ENCODE results near the gene ARHGAP36. TPM values are rescaled to one million over a fixed set of nuclear protein-coding genes. Genes with fewer than 3 reads are reported as not detected.

ARHGAP36 gene
- polyA plus RNA-seq (4.9 and 6.7 TPM in 2 replicates), polyA minus RNA-seq (6.3 and 7.1 TPM in 2 replicates)

GRCh38 chrX:131058136-131058868 is at the start of gene ARHGAP36:
Gene ARHGAP36, plus strand, starts transcription at chrX:131058346. Its CDS starts 23,320 bp downstream, at chrX:131081666.
- Histone ChIP-seq H3K4me3 (ENCODE audit: low read length) (peak within 1 kb of the TSS; percentile 42), H3K9ac (ENCODE audit: low read length) (no peak within 1 kb of the TSS), H3K36me3 (ENCODE audit: insufficient read depth, low read length) (no peaks in the 10 kb centered on the region), H3K4me2 (ENCODE audit: low read length) (no peak within 1 kb of the TSS), H2AFZ (ENCODE audit: low read depth, low read length) (no peak within 1 kb of the TSS), H3K27me3 (ENCODE audit: insufficient read depth, low read depth, low read length) (no peaks in the 10 kb centered on the region), H4K20me1 (ENCODE audit: insufficient read depth) (no peaks in the 10 kb centered on the region), H3K9me3 (ENCODE audit: low read length) (no peaks in the 10 kb centered on the region), H3F3A (ENCODE audit: insufficient read depth, low read length, poor library complexity, severe bottlenecking) (no peaks in the 10 kb centered on the region), H3K27ac (ENCODE audit: low read length) (no peak within 1 kb of the TSS), H3K9me2 (ENCODE audit: insufficient read depth, low read length) (no peaks in the 10 kb centered on the region), H3K79me2 (replicated peaks; ENCODE audit: insufficient read depth, low read length) (no peaks in the 10 kb centered on the region)
- TF ChIP-seq EZH2 (IDR thresholded peaks at IDR 0.05; ENCODE audit: borderline replicate concordance, insufficient read depth, low read length, poor library complexity, severe bottlenecking) (no peak), POLR2AphosphoS5 (IDR thresholded peaks at IDR 0.05) (no peak), REST (IDR thresholded peaks at IDR 0.05; ENCODE audit: borderline replicate concordance) (no peak), SMC3 (conservative IDR thresholded peaks at IDR 0.05; ENCODE audit: poor library complexity) (no peak), EP300 (conservative IDR thresholded peaks at IDR 0.05; ENCODE audit: poor library complexity, severe bottlenecking) (no peak), RAD21 (conservative IDR thresholded peaks at IDR 0.05) (no peak), MXI1 (conservative IDR thresholded peaks at IDR 0.05; ENCODE audit: poor library complexity, severe bottlenecking) (no peak), TAF1 (IDR thresholded peaks at IDR 0.05; ENCODE audit: low read depth) (no peak), CTCF (IDR thresholded peaks at IDR 0.05; ENCODE audit: poor library complexity, severe bottlenecking) (no peak)

GRCh38 chrX:131010186-131010585 is 48.0 kb upstream of the ARHGAP36 start:
- no peaks in the 10 kb centered on the region for H3K9me2 ChIP-seq (ENCODE audit: insufficient read depth, low read length)
- no peak overlapping the region for H3K27ac ChIP-seq (ENCODE audit: low read length)
- no peaks in the 10 kb centered on the region for H3K9me3 ChIP-seq (ENCODE audit: low read length)
- H3K4me2 ChIP-seq (ENCODE audit: low read length) = no peak overlapping the region
- H3K9ac ChIP-seq (ENCODE audit: low read length) = no peak overlapping the region
- no peaks in the 10 kb centered on the region for H4K20me1 ChIP-seq (ENCODE audit: insufficient read depth)
- no peaks in the 10 kb centered on the region for H3K36me3 ChIP-seq (ENCODE audit: insufficient read depth, low read length)
- H3F3A ChIP-seq (ENCODE audit: insufficient read depth, low read length, poor library complexity, severe bottlenecking) = no peaks in the 10 kb centered on the region
- no peaks in the 10 kb centered on the region for H3K79me2 ChIP-seq (replicated peaks; ENCODE audit: insufficient read depth, low read length)
- TF ChIP-seq CTCF (IDR thresholded peaks at IDR 0.05; ENCODE audit: poor library complexity, severe bottlenecking) (no peak), SMC3 (conservative IDR thresholded peaks at IDR 0.05; ENCODE audit: poor library complexity) (no peak), EZH2 (IDR thresholded peaks at IDR 0.05; ENCODE audit: borderline replicate concordance, insufficient read depth, low read length, poor library complexity, severe bottlenecking) (no peak), MXI1 (conservative IDR thresholded peaks at IDR 0.05; ENCODE audit: poor library complexity, severe bottlenecking) (no peak), EP300 (conservative IDR thresholded peaks at IDR 0.05; ENCODE audit: poor library complexity, severe bottlenecking) (no peak), RAD21 (conservative IDR thresholded peaks at IDR 0.05) (no peak), POLR2AphosphoS5 (IDR thresholded peaks at IDR 0.05) (no peak), TAF1 (IDR thresholded peaks at IDR 0.05; ENCODE audit: low read depth) (no peak), REST (IDR thresholded peaks at IDR 0.05; ENCODE audit: borderline replicate concordance) (no peak)
- no peaks in the 10 kb centered on the region for H3K27me3 ChIP-seq (ENCODE audit: insufficient read depth, low read depth, low read length)
- H3K4me3 ChIP-seq (ENCODE audit: low read length) = no peak overlapping the region
- no peak overlapping the region for H2AFZ ChIP-seq (ENCODE audit: low read depth, low read length)

Measured in neural cell (in vitro differentiated cells).